H9 (cell line): ENCODE measurements around the gene TIRAP. TPM values are rescaled to one million over a fixed set of nuclear protein-coding genes. Genes with fewer than 3 reads are reported as not detected.

Source experiments
- DNase-seq: peaks from one replicate; pipeline ENCODE4 v3.0.0-alpha.2; 2017
- H2AFZ ChIP-seq: one replicate; pipeline ENCODE4 v1.6.1; 2013; ENCODE audit warnings: mild to moderate bottlenecking, low read length, control low read depth, moderate library complexity
- H2AK5ac ChIP-seq: 2 replicates; pipeline ENCODE4 v1.6.1; 2013; ENCODE audit warnings: low read length, control low read depth, mixed read lengths; ENCODE audit not compliant: insufficient read length
- H2BK120ac ChIP-seq: one replicate; pipeline ENCODE4 v1.6.1; 2013; ENCODE audit warnings: low read depth, mild to moderate bottlenecking, low read length, control low read depth, inconsistent platforms; ENCODE audit not compliant: poor library complexity, severe bottlenecking
- H2BK12ac ChIP-seq: 2 replicates; pipeline ENCODE4 v1.6.1; 2013; ENCODE audit warnings: low read length, control low read depth, mixed read lengths, low read depth; ENCODE audit not compliant: insufficient read length
- H2BK15ac ChIP-seq: 2 replicates; pipeline ENCODE4 v1.6.1; 2013; ENCODE audit warnings: low read depth, low read length, control low read depth
- H2BK20ac ChIP-seq: one replicate; pipeline ENCODE4 v1.6.1; 2013; ENCODE audit warnings: low read depth, mild to moderate bottlenecking, low read length, control low read depth, inconsistent platforms; ENCODE audit not compliant: poor library complexity, severe bottlenecking
- H2BK5ac ChIP-seq: 2 replicates; pipeline ENCODE4 v1.6.1; 2013; ENCODE audit warnings: low read length, control low read depth, mixed read lengths; ENCODE audit not compliant: insufficient read length
- H3K14ac ChIP-seq: 2 replicates; pipeline ENCODE4 v1.6.1; 2013; ENCODE audit warnings: low read length, control low read depth; ENCODE audit not compliant: insufficient read depth
- H3K18ac ChIP-seq: 2 replicates; pipeline ENCODE4 v1.6.1; 2013; ENCODE audit warnings: low read depth, mild to moderate bottlenecking, mixed read lengths, low read length, control low read depth; ENCODE audit not compliant: insufficient read length
- H3K23ac ChIP-seq: 2 replicates; pipeline ENCODE4 v1.6.1; 2013; ENCODE audit warnings: low read length, control low read depth, mixed read lengths, low read depth; ENCODE audit not compliant: insufficient read length
- H3K23me2 ChIP-seq: 2 replicates; pipeline ENCODE4 v1.6.1; 2013; ENCODE audit warnings: low read depth, mild to moderate bottlenecking, mixed read lengths, low read length, control low read depth; ENCODE audit not compliant: insufficient read length, poor library complexity, severe bottlenecking
- H3K27ac ChIP-seq: 2 replicates; pipeline ENCODE4 v1.5.1; 2013; ENCODE audit warnings: low read length, control low read depth, mixed read lengths, low read depth; ENCODE audit not compliant: insufficient read length
- H3K27me3 ChIP-seq: 2 replicates; pipeline ENCODE4 v1.6.1; 2013; ENCODE audit warnings: low read length, control low read depth, inconsistent platforms; ENCODE audit not compliant: insufficient read depth
- H3K4ac ChIP-seq: 2 replicates; pipeline ENCODE4 v1.6.1; 2013; ENCODE audit warnings: low read depth, mild to moderate bottlenecking, control low read depth, inconsistent platforms, low read length, moderate library complexity
- H3K4me1 ChIP-seq: 2 replicates; pipeline ENCODE4 v1.6.1; 2013; ENCODE audit warnings: low read length, control low read depth, inconsistent platforms; ENCODE audit not compliant: insufficient read depth
- H3K4me2 ChIP-seq: 2 replicates; pipeline ENCODE4 v1.6.1; 2013; ENCODE audit warnings: low read length, control low read depth, mixed read lengths; ENCODE audit not compliant: insufficient read length, insufficient read depth
- H3K56ac ChIP-seq: 2 replicates; pipeline ENCODE4 v1.6.1; 2013; ENCODE audit warnings: low read depth, mild to moderate bottlenecking, mixed read lengths, low read length, control low read depth; ENCODE audit not compliant: insufficient read length
- H3K79me1 ChIP-seq: 2 replicates; pipeline ENCODE4 v1.6.1; 2013; ENCODE audit warnings: low read depth, mild to moderate bottlenecking, moderate library complexity, low read length, control low read depth, inconsistent platforms; ENCODE audit not compliant: insufficient read depth, poor library complexity, severe bottlenecking
- H3K79me2 ChIP-seq: 2 replicates; pipeline ENCODE4 v1.6.1; 2013; ENCODE audit warnings: low read length, control low read depth, inconsistent platforms; ENCODE audit not compliant: insufficient read depth
- H3K9ac ChIP-seq: 2 replicates; pipeline ENCODE4 v1.6.1; 2013; ENCODE audit warnings: low read length, control low read depth, mixed read lengths; ENCODE audit not compliant: insufficient read length; ENCODE audit errors: extremely low read depth
- H3K9me3 ChIP-seq: one replicate; pipeline ENCODE4 v1.6.1; 2013; ENCODE audit warnings: low read depth, low read length, inconsistent platforms; ENCODE audit not compliant: control insufficient read depth
- H3T11ph ChIP-seq: one replicate; pipeline ENCODE4 v1.6.1; 2013; ENCODE audit warnings: mild to moderate bottlenecking, low read length, control low read depth, inconsistent platforms
- H4K20me1 ChIP-seq: one replicate; pipeline ENCODE4 v1.6.1; 2013; ENCODE audit not compliant: control insufficient read depth, insufficient read length, insufficient read depth
- H4K5ac ChIP-seq: 2 replicates; pipeline ENCODE4 v1.6.1; 2013; ENCODE audit warnings: low read depth, mild to moderate bottlenecking, mixed read lengths, low read length, control low read depth; ENCODE audit not compliant: insufficient read length
- H4K8ac ChIP-seq: replicated peaks from 2 replicates; pipeline ENCODE4 v1.6.1; 2013; ENCODE audit warnings: low read length, control low read depth, mixed read lengths, low read depth; ENCODE audit not compliant: insufficient read length
- H4K91ac ChIP-seq: 2 replicates; pipeline ENCODE4 v1.6.1; 2013; ENCODE audit warnings: low read depth, mild to moderate bottlenecking, moderate library complexity, mixed read lengths, low read length, control low read depth; ENCODE audit not compliant: insufficient read length
- H3K27ac Mint-ChIP-seq, 3 experiments: 2 replicates in 2 of 3; 3 replicates in 1 of 3; pipeline ENCODE4 v1.8.0; 2020 to 2021; ENCODE audit warnings: mixed read lengths in 3 of 3, mild to moderate bottlenecking in 1 of 3, moderate library complexity in 1 of 3
- H3K27me3 Mint-ChIP-seq: 2 replicates; pipeline ENCODE4 v1.8.0; 2021; ENCODE audit warnings: low read depth, mild to moderate bottlenecking, moderate library complexity, mixed read lengths
- H3K36me3 Mint-ChIP-seq, 3 experiments: 2 replicates in 2 of 3; 3 replicates in 1 of 3; pipeline ENCODE4 v1.8.0; 2020 to 2021; ENCODE audit warnings: low read depth in 3 of 3, mixed read lengths in 3 of 3; ENCODE audit not compliant: insufficient read depth in 1 of 3
- H3K4me1 Mint-ChIP-seq, 2 experiments: 2 replicates each; pipeline ENCODE4 v1.8.0; 2020; ENCODE audit warnings: mixed read lengths in 2 of 2
- H3K4me3 Mint-ChIP-seq, 2 experiments: 2 replicates in 1 of 2; 3 replicates in 1 of 2; pipeline ENCODE4 v1.8.0; 2020 to 2021; ENCODE audit warnings: mild to moderate bottlenecking in 2 of 2, mixed read lengths in 2 of 2, moderate library complexity in 1 of 2
- H3K9me3 Mint-ChIP-seq, 2 experiments: 2 replicates in 1 of 2; 3 replicates in 1 of 2; pipeline ENCODE4 v1.8.0; 2020; ENCODE audit warnings: mild to moderate bottlenecking in 2 of 2, mixed read lengths in 2 of 2, moderate library complexity in 1 of 2
- CTCF ChIP-seq: fragments of 200-600 bp; sonication (generic); conservative IDR thresholded peaks from 3 replicates; pipeline ENCODE4 v1.8.0; 2021; ENCODE audit warnings: antibody characterized with exemption, mild to moderate bottlenecking
- WGBS: extraction: QIAGEN DNeasy Blood & Tissue Kit; methylation state at CpG from one replicate; pipeline ENCODE4 v1.1.7; 2013; ENCODE audit warnings: missing lambda C conversion rate, low lambda C conversion rate, mixed read lengths; ENCODE audit not compliant: insufficient read length; ENCODE audit errors: extremely low coverage; 5-methylcytosine and 5-hydroxymethylcytosine counted together
- total RNA-seq: library from RNA; stranded (reverse); gene quantifications from 2 replicates; pipeline ENCODE4 v1.2.1, GENCODE V29; 2021

Gene TIRAP
- total RNA-seq, 1 experiment from 2014 or later, result 7.0 TPM

DNA sequence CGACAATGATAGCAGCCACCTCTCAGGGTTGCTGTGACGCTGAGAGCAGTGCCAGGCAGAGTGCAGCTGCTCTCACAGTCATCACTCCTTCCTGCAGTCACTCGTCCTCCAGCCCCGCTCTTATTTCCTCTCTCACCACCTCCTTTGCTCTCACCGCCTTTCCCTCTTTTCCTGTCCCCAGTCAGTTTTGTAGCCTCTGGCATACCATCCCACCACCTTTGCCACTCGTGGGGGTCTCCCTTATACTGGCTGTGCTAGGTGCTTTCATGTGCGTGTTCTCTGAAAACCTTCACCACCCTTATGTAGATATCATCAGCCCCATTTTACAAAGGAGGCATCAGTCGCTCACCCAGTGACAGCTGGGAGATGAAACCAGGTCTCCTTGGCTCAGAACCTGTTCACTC, 53.2 kb downstream of the TIRAP start:
- TF ChIP-seq CTCF, result no peak
- Histone ChIP-seq H3K9ac (no peak overlapping the region), H2BK20ac (no peak overlapping the region), H2AFZ (no peak overlapping the region), H3K4me1 (no peaks in the 10 kb centered on the region; the same call in 1 of the 2 replicates), H3K79me2 (no peaks in the 10 kb centered on the region), H3K23me2 (no peaks in the 10 kb centered on the region), H3K18ac (no peak overlapping the region), H3K27me3 (no peaks in the 10 kb centered on the region), H2BK5ac (no peak overlapping the region), H3T11ph (no peak overlapping the region), H2AK5ac (no peak overlapping the region), H3K79me1 (no peaks in the 10 kb centered on the region), H2BK15ac (no peak overlapping the region), H3K23ac (no peak overlapping the region), H4K91ac (no peak overlapping the region), H4K20me1 (peaks cover 3% of the 10 kb centered on the region), H3K9me3 (no peaks in the 10 kb centered on the region), H2BK12ac (no peak overlapping the region), H3K4me2 (no peak overlapping the region), H3K56ac (no peak overlapping the region), H2BK120ac (no peak overlapping the region), H3K14ac (no peak overlapping the region), H4K8ac (no peak overlapping the region), H3K4ac (no peak overlapping the region), H3K27ac (no peak overlapping the region), H4K5ac (no peak overlapping the region)
- Mint-ChIP-seq H3K27ac (peak overlapping the region; percentile 10 to 40 (median 17); a peak in 5 of 7 replicates), H3K4me3 (peak overlapping the region in 1 of 2 experiments; percentile 1; a peak in 1 of 5 replicates), H3K9me3 (no peaks in the 10 kb centered on the region), H3K36me3 (peaks cover 17 to 52% (median 38%) of the 10 kb centered on the region in 3 experiments; a peak in 6 of 7 replicates), H3K4me1 (peaks cover 18 to 20% of the 10 kb centered on the region in 2 experiments), H3K27me3 (no peaks in the 10 kb centered on the region)
- no peak for DNase-seq
- no CpG with 5 or more reads among the region's 8 CpGs for WGBS
